GM12892 (cell line): ENCODE results near the gene GTF2F2.

Source experiments
- POLR2A ChIP-seq: IDR thresholded peaks from 2 replicates; pipeline ENCODE4 v1.6.1; 2011; ENCODE audit warnings: low read depth, low read length, control low read depth
- TAF1 ChIP-seq: IDR thresholded peaks from 2 replicates; pipeline ENCODE4 v1.6.1; 2011; ENCODE audit warnings: low read depth, mild to moderate bottlenecking, control low read depth, low read length, borderline replicate concordance

DNA sequence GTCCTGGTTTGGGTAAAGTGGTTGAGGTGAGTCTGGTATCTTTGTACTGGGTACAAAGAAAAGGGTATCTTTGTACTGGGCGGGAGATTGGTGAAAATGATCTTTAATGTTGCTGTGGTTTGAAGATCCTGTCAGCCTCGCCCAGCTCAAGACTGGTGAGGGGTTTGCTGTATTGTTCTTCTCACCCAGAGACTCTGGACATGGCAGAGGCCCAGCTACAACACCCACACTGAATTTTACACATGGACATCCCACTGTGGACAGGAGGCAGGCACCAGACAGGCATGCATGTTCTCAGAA, 177.8 kb downstream of the GTF2F2 start:
- TF ChIP-seq POLR2A (no peak), TAF1 (no peak)
